A549 (cell line): Measurements from ENCODE around the gene CACNA1D. TPM values are rescaled to one million over a fixed set of nuclear protein-coding genes. Genes with fewer than 3 reads are reported as not detected.

ENCODE experiments used
- ATAC-seq, 2 experiments: fragments of 200-7000 bp in 1 of 2; fragments of >200 bp in 1 of 2; cut with Nextera tagmentation in 1 of 2; cut with Tn5 transposase in 1 of 2; 3 replicates each; pipeline versions ENCODE4 v1.8.0 to v1.9.1; 2018 to 2020; ENCODE audit warnings: mild to moderate bottlenecking in 1 of 2, moderate library complexity in 1 of 2
- CTCF ChIA-PET: fragments of 300-600 bp; sonication (Branson Sonifier 250); formaldehyde crosslinking; extraction: SDS; loops from one replicate; lab custom pipeline; 2021; ENCODE audit warnings: antibody characterized with exemption, inconsistent platforms; lab: Yijun Ruan, JAX
- POLR2A ChIA-PET: fragments of 350-600 bp; formaldehyde crosslinking; extraction: SDS; loops from one replicate; lab custom pipeline; 2021; ENCODE audit warnings: antibody characterized with exemption, inconsistent platforms; lab: Yijun Ruan, JAX
- DNase-seq, 2 experiments: peaks; one replicate each; pipeline versions ENCODE4 v3.0.0 to v3.0.0-alpha.2; 2011 to 2016; ENCODE audit warnings: low read depth in 1 of 2, low spot score in 1 of 2
- FAIRE-seq: peaks from 2 replicates; lab custom pipeline; 2011; peaks lifted over from hg19 to GRCh38; lab: Jason Lieb, UNC
- H3K27ac ChIP-seq, 2 experiments: fragments of >200 bp; sonication (Bioruptor Twin); formaldehyde crosslinking; 3 replicates each; pipeline ENCODE4 v1.5.1; 2016 to 2017
- H3K4me1 ChIP-seq: fragments of >200 bp; sonication (Bioruptor Twin); formaldehyde crosslinking; 3 replicates; pipeline ENCODE4 v1.6.1; 2016
- H3K4me2 ChIP-seq: fragments of >200 bp; sonication (Bioruptor Twin); formaldehyde crosslinking; 3 replicates; pipeline ENCODE4 v1.6.1; 2016
- H3K4me3 ChIP-seq: fragments of >200 bp; sonication (Bioruptor Twin); formaldehyde crosslinking; 3 replicates; pipeline ENCODE4 v1.5.1; 2016
- H3K9me3 ChIP-seq: fragments of >200 bp; sonication (Bioruptor Twin); formaldehyde crosslinking; 3 replicates; pipeline ENCODE4 v1.6.1; 2016
- CHD2 ChIP-seq: fragments of 150-350 bp; IDR thresholded peaks from 2 replicates; pipeline ENCODE4 v1.6.1; 2014; ENCODE audit warnings: low read length; ENCODE audit not compliant: partially characterized antibody
- EHMT2 ChIP-seq: fragments of 200-600 bp; sonication (generic); IDR thresholded peaks from 2 replicates; pipeline ENCODE4 v1.6.1; 2016; ENCODE audit warnings: antibody characterized with exemption, low read depth, mild to moderate bottlenecking, moderate library complexity
- FOSL2 ChIP-seq, 2 experiments: fragments of 450-650 bp in 1 of 2; fragments of >200 bp in 1 of 2; sonication (Bioruptor Twin) in 1 of 2; formaldehyde crosslinking; IDR thresholded peaks; 2 replicates each; pipeline versions ENCODE4 v1.5.0 to v1.6.1; 2016 to 2020; ENCODE audit warnings: mild to moderate bottlenecking in 1 of 2, moderate library complexity in 1 of 2
- GATA3 ChIP-seq: IDR thresholded peaks from 2 replicates; pipeline ENCODE4 v1.6.1; 2012; ENCODE audit warnings: borderline replicate concordance
- HEYL ChIP-seq: fragments of 250-450 bp; sonication (Bioruptor Pico); IDR thresholded peaks from 2 replicates; pipeline ENCODE4 v1.8.0; 2021; ENCODE audit warnings: mild to moderate bottlenecking, moderate library complexity
- HOXB5 ChIP-seq: fragments of 250-450 bp; sonication (Bioruptor Pico); IDR thresholded peaks from 2 replicates; pipeline ENCODE4 v1.5.0; 2020; ENCODE audit warnings: mild to moderate bottlenecking, moderate library complexity
- KDM1A ChIP-seq: fragments of 200-600 bp; sonication (generic); IDR thresholded peaks from 2 replicates; pipeline ENCODE4 v1.6.1; 2016; ENCODE audit warnings: low read depth, mild to moderate bottlenecking
- MYC ChIP-seq: IDR thresholded peaks from 2 replicates; pipeline ENCODE4 v1.6.1; 2012; ENCODE audit warnings: mild to moderate bottlenecking, inconsistent platforms, low read length, improper control_type of control experiment, borderline replicate concordance
- NPAS2 ChIP-seq: fragments of 250-450 bp; sonication (Bioruptor Pico); IDR thresholded peaks from 2 replicates; pipeline ENCODE4 v1.8.0; 2022; ENCODE audit warnings: mild to moderate bottlenecking, moderate library complexity, borderline replicate concordance
- NR3C1 ChIP-seq: fragments of >200 bp; sonication (Bioruptor Twin); formaldehyde crosslinking; IDR thresholded peaks from 3 replicates; pipeline ENCODE4 v1.6.1; 2017
- RARB ChIP-seq: fragments of 250-450 bp; sonication (Bioruptor Pico); IDR thresholded peaks from 2 replicates; pipeline ENCODE4 v1.8.0; 2021; ENCODE audit warnings: mild to moderate bottlenecking, moderate library complexity
- RFX5 ChIP-seq: fragments of 450-650 bp; IDR thresholded peaks from 2 replicates; pipeline ENCODE4 v1.7.1; 2014; ENCODE audit warnings: antibody characterized with exemption, mild to moderate bottlenecking, moderate library complexity
- SREBF2 ChIP-seq: fragments of 450-650 bp; IDR thresholded peaks from 2 replicates; pipeline ENCODE4 v1.6.1; 2014; ENCODE audit warnings: mild to moderate bottlenecking, moderate library complexity
- TP53 ChIP-seq: fragments of 250-450 bp; sonication (Bioruptor Pico); IDR thresholded peaks from 2 replicates; pipeline ENCODE4 v1.5.0; 2021; ENCODE audit warnings: mild to moderate bottlenecking, moderate library complexity
- ZFP36 ChIP-seq: fragments of 450-650 bp; IDR thresholded peaks from 2 replicates; pipeline ENCODE4 v1.6.1; 2014; ENCODE audit warnings: borderline replicate concordance; ENCODE audit not compliant: partially characterized antibody
- ZSCAN20 ChIP-seq: fragments of 250-450 bp; sonication (Bioruptor Pico); IDR thresholded peaks from 2 replicates; pipeline ENCODE4 v1.8.0; 2022; ENCODE audit warnings: mild to moderate bottlenecking, moderate library complexity
- WGBS: methylation state at CpG from one replicate; pipeline ENCODE4 v1.1.6; 2017; ENCODE audit errors: missing lambda C conversion rate; 5-methylcytosine and 5-hydroxymethylcytosine counted together
- polyA plus RNA-seq, 4 experiments: library from polyadenylated mRNA; depleted of rRNA in 3 of 4; stranded (reverse); fragments of >200 nt; fragmentation: RNase III in 1 of 4; extraction: RNeasy Plus Mini Kit Qiagen cat#74134 plus additional on column Dnase treatment in 1 of 4; gene quantifications; 2 replicates in 3 of 4; 3 replicates in 1 of 4; pipeline ENCODE4 v1.2.3, GENCODE V29; 2011 to 2017
- TF ChIP-seq, protein P1 (sequence below): fragments of 200-600 bp; sonication (generic); IDR thresholded peaks from 2 replicates; pipeline ENCODE4 v1.6.1; 2016; ENCODE audit warnings: antibody characterized with exemption, mild to moderate bottlenecking, moderate library complexity
- TF ChIP-seq, protein P2 (sequence below): fragments of >200 bp; sonication (Bioruptor Twin); formaldehyde crosslinking; IDR thresholded peaks from 3 replicates; pipeline ENCODE4 v1.5.1; 2016
- TF ChIP-seq, protein P3 (sequence below): IDR thresholded peaks from 2 replicates; pipeline ENCODE4 v1.6.1; 2012
- TF ChIP-seq, protein P4 (sequence below): fragments of 250-450 bp; sonication (Bioruptor Pico); IDR thresholded peaks from 2 replicates; pipeline ENCODE4 v1.5.0; 2020; ENCODE audit warnings: low read depth, mild to moderate bottlenecking, moderate library complexity

The CACNA1D gene
- polyA plus RNA-seq, 2 of the 4 experiments (the other 2 are of a cell fraction), result 1.1 to 10.7 TPM

DNA sequence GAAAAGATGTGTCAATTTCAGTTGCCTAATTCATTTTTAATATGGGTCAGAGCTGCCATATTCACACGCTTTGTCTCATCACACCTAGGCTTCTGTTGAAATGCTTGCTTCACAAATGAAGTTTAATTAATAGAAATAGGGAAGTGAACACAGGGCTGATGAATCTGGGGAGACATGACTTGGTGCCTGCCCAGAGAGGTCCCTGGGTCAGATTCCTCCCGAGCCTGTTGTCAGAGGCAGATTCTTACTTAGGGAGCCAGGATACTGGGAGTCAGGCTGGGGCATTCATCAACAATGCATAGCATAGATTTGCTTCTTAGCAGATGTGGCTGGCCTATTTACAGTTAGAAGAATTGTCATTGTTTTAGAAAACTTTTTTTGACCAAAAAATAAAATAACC lies 90.6 kb downstream of the CACNA1D start:
- WGBS, result 85% methylated on average over 2 of the region's 2 CpGs
- DNase-seq (no peak), FAIRE-seq (no peak), ATAC-seq (no peak)
- H3K4me2 ChIP-seq, result no peak overlapping the region
- no peak overlapping the region for H3K4me3 ChIP-seq
- CTCF ChIA-PET, result interaction anchor here (0.6 kb wide), 1 partner anchor 79 kb away, joined by 3 read pairs; no protein-coding TSS in a partner anchor
- POLR2A ChIA-PET, result no interaction called here
- H3K27ac ChIP-seq, result no peak overlapping the region
- H3K4me1 ChIP-seq, result peaks cover 16% of the 10 kb centered on the region
- H3K9me3 ChIP-seq, result no peaks in the 10 kb centered on the region
- TF ChIP-seq, protein P1, sequence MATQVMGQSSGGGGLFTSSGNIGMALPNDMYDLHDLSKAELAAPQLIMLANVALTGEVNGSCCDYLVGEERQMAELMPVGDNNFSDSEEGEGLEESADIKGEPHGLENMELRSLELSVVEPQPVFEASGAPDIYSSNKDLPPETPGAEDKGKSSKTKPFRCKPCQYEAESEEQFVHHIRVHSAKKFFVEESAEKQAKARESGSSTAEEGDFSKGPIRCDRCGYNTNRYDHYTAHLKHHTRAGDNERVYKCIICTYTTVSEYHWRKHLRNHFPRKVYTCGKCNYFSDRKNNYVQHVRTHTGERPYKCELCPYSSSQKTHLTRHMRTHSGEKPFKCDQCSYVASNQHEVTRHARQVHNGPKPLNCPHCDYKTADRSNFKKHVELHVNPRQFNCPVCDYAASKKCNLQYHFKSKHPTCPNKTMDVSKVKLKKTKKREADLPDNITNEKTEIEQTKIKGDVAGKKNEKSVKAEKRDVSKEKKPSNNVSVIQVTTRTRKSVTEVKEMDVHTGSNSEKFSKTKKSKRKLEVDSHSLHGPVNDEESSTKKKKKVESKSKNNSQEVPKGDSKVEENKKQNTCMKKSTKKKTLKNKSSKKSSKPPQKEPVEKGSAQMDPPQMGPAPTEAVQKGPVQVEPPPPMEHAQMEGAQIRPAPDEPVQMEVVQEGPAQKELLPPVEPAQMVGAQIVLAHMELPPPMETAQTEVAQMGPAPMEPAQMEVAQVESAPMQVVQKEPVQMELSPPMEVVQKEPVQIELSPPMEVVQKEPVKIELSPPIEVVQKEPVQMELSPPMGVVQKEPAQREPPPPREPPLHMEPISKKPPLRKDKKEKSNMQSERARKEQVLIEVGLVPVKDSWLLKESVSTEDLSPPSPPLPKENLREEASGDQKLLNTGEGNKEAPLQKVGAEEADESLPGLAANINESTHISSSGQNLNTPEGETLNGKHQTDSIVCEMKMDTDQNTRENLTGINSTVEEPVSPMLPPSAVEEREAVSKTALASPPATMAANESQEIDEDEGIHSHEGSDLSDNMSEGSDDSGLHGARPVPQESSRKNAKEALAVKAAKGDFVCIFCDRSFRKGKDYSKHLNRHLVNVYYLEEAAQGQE, result no peak
- TF ChIP-seq ZSCAN20, result no peak
- no peak for TF ChIP-seq TP53 (CRISPR knock-in tag)
- TF ChIP-seq RFX5, result no peak
- no peak for TF ChIP-seq ZFP36
- no peak for TF ChIP-seq NR3C1
- TF ChIP-seq, protein P2, sequence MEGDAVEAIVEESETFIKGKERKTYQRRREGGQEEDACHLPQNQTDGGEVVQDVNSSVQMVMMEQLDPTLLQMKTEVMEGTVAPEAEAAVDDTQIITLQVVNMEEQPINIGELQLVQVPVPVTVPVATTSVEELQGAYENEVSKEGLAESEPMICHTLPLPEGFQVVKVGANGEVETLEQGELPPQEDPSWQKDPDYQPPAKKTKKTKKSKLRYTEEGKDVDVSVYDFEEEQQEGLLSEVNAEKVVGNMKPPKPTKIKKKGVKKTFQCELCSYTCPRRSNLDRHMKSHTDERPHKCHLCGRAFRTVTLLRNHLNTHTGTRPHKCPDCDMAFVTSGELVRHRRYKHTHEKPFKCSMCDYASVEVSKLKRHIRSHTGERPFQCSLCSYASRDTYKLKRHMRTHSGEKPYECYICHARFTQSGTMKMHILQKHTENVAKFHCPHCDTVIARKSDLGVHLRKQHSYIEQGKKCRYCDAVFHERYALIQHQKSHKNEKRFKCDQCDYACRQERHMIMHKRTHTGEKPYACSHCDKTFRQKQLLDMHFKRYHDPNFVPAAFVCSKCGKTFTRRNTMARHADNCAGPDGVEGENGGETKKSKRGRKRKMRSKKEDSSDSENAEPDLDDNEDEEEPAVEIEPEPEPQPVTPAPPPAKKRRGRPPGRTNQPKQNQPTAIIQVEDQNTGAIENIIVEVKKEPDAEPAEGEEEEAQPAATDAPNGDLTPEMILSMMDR, result no peak
- TF ChIP-seq EHMT2, result no peak
- no peak for TF ChIP-seq NPAS2 (CRISPR knock-in tag)
- TF ChIP-seq HEYL (CRISPR knock-in tag), result no peak
- TF ChIP-seq SREBF2, result no peak

DNA sequence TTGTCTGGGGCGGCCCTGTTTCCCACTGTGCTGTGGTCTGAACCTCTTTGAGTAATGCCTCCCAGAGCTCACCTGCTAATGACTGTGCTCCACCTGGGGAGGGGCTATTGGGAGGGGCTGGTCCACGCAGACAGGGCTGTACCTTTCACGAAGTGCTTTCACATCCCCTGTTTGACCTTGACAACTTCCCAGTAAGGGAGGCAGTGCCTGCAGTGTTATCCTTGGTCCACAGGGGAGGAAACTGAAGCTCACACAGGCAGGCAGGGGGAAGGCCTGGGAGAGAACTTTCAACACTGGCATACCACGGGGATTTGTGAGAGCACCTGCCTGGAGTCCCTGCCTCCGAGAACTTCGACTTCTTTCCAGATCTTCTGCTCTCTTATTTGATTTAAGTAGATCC lies 91.2 kb downstream of the CACNA1D start:
- ATAC-seq, result no peak
- FAIRE-seq, result no peak
- 71% methylated on average over 4 of the region's 6 CpGs for WGBS
- no peak for DNase-seq
- Histone ChIP-seq H3K4me2 (no peak overlapping the region), H3K4me1 (peaks cover 16% of the 10 kb centered on the region), H3K4me3 (no peak overlapping the region), H3K27ac (no peak overlapping the region), H3K9me3 (no peaks in the 10 kb centered on the region)
- CTCF ChIA-PET, result no interaction called here
- POLR2A ChIA-PET, result no interaction called here
- TF ChIP-seq, protein P3, sequence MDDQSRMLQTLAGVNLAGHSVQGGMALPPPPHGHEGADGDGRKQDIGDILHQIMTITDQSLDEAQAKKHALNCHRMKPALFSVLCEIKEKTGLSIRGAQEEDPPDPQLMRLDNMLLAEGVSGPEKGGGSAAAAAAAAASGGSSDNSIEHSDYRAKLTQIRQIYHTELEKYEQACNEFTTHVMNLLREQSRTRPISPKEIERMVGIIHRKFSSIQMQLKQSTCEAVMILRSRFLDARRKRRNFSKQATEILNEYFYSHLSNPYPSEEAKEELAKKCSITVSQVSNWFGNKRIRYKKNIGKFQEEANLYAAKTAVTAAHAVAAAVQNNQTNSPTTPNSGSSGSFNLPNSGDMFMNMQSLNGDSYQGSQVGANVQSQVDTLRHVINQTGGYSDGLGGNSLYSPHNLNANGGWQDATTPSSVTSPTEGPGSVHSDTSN, result no peak
- TF ChIP-seq EHMT2 (no peak), KDM1A (no peak), RFX5 (no peak), CHD2 (no peak), FOSL2 (IDR thresholded peaks at IDR 0.05) (no peak), FOSL2 (CRISPR knock-in tag; IDR thresholded peaks at IDR 0.05) (no peak), GATA3 (no peak), HOXB5 (CRISPR knock-in tag) (no peak), MYC (no peak), RARB (CRISPR knock-in tag) (no peak)
- TF ChIP-seq, protein P4, sequence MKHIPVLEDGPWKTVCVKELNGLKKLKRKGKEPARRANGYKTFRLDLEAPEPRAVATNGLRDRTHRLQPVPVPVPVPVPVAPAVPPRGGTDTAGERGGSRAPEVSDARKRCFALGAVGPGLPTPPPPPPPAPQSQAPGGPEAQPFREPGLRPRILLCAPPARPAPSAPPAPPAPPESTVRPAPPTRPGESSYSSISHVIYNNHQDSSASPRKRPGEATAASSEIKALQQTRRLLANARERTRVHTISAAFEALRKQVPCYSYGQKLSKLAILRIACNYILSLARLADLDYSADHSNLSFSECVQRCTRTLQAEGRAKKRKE (CRISPR knock-in tag), result no peak
